HepG2 (cell line): ENCODE measurements around the gene FRAS1. TPM values are rescaled to one million over a fixed set of nuclear protein-coding genes. Genes with fewer than 3 reads are reported as not detected.

ENCODE experiments used
- EP300 ChIP-seq, 3 experiments: sonication (generic) in 1 of 3; formaldehyde crosslinking in 1 of 3; IDR thresholded peaks; 2 replicates each; pipeline versions ENCODE4 v1.5.1 to v1.6.1; 2011 to 2020; ENCODE audit warnings: low read depth in 2 of 3, low read length in 2 of 3, borderline replicate concordance in 1 of 3, improper control_type of control experiment in 1 of 3, mild to moderate bottlenecking in 1 of 3, missing genetic modification reagents in 1 of 3, moderate library complexity in 1 of 3
- KDM2A ChIP-seq: sonication (generic); formaldehyde crosslinking; IDR thresholded peaks from 2 replicates; pipeline ENCODE4 v1.4.0; 2020; ENCODE audit warnings: low read depth, missing genetic modification reagents, borderline replicate concordance
- NR2F1 ChIP-seq, 2 experiments: fragments of 450-650 bp in 1 of 2; formaldehyde crosslinking in 1 of 2; IDR thresholded peaks; 2 replicates each; pipeline versions ENCODE4 v1.5.0 to v1.6.1; 2016 to 2020; ENCODE audit warnings: mild to moderate bottlenecking in 1 of 2, missing compliant biosample characterization in 1 of 2, missing genetic modification reagents in 1 of 2, moderate library complexity in 1 of 2
- RORA ChIP-seq: sonication (generic); formaldehyde crosslinking; IDR thresholded peaks from 2 replicates; pipeline ENCODE4 v1.5.0; 2020; ENCODE audit warnings: mild to moderate bottlenecking, missing genetic modification reagents, moderate library complexity
- SP5 ChIP-seq: IDR thresholded peaks from 2 replicates; pipeline ENCODE4 v1.6.1; 2016; ENCODE audit warnings: low read depth, borderline replicate concordance
- STAG1 ChIP-seq: sonication (generic); formaldehyde crosslinking; IDR thresholded peaks from 2 replicates; pipeline ENCODE4 v1.4.0; 2020; ENCODE audit warnings: missing genetic modification reagents
- ZBED4 ChIP-seq: sonication (generic); formaldehyde crosslinking; IDR thresholded peaks from 2 replicates; pipeline ENCODE4 v1.4.0; 2020; ENCODE audit warnings: missing genetic modification reagents, borderline replicate concordance
- ZNF616 ChIP-seq: sonication (generic); formaldehyde crosslinking; IDR thresholded peaks from 2 replicates; pipeline ENCODE4 v1.5.0; 2020; ENCODE audit warnings: low read depth, mild to moderate bottlenecking, missing genetic modification reagents
- polyA plus RNA-seq, 8 experiments: library from polyadenylated mRNA; depleted of rRNA in 3 of 8; stranded (reverse) in 7 of 8; unstranded in 1 of 8; fragments of >200 nt; fragmentation: Illumina TruSeq in 4 of 8; extraction: Trizol in 4 of 8; gene quantifications; 2 replicates each; pipeline versions ENCODE4 v1.2.1 to v1.2.3, GENCODE V29; 2011 to 2016; ENCODE audit warnings: low read depth in 4 of 8, missing spikeins in 1 of 8, mixed read lengths in 1 of 8; ENCODE audit not compliant: insufficient read depth in 1 of 8
- total RNA-seq, 5 experiments: library from RNA; depleted of rRNA; stranded (reverse); fragments of >200 nt; fragmentation: Illumina TruSeq; extraction: Trizol; gene quantifications; 2 replicates each; pipeline ENCODE4 v1.2.3, GENCODE V29; 2016; ENCODE audit warnings: low read depth in 1 of 5
- TF ChIP-seq, protein P1 (sequence below): sonication (generic); formaldehyde crosslinking; IDR thresholded peaks from 2 replicates; pipeline ENCODE4 v1.4.0; 2020; ENCODE audit warnings: missing genetic modification reagents, borderline replicate concordance

FRAS1 gene
- total and polyA plus RNA-seq, 2 of the 13 experiments (the other 11 are each of a cell fraction or from before 2014, with no cell fraction given) = 22.5 to 31.6 TPM

GRCh38 chr4:78020677-78021076 lies 36.4 kb upstream of the FRAS1 start (continued):
- TF ChIP-seq, protein P1, sequence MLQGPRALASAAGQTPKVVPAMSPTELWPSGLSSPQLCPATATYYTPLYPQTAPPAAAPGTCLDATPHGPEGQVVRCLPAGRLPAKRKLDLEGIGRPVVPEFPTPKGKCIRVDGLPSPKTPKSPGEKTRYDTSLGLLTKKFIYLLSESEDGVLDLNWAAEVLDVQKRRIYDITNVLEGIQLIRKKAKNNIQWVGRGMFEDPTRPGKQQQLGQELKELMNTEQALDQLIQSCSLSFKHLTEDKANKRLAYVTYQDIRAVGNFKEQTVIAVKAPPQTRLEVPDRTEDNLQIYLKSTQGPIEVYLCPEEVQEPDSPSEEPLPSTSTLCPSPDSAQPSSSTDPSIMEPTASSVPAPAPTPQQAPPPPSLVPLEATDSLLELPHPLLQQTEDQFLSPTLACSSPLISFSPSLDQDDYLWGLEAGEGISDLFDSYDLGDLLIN (CRISPR knock-in tag) = no peak
- TF ChIP-seq RORA (CRISPR knock-in tag) = no peak
- no peak for TF ChIP-seq ZBED4 (CRISPR knock-in tag)
- no peak for TF ChIP-seq STAG1 (CRISPR knock-in tag)
- TF ChIP-seq SP5 (CRISPR knock-in tag) = no peak
- TF ChIP-seq KDM2A (CRISPR knock-in tag) = no peak
- TF ChIP-seq EP300 (IDR thresholded peaks at IDR 0.05; ENCODE audit: low read depth in 2 of 2, low read length in 2 of 2) = peak in 1 of 2 experiments; percentile 12; a peak in 1 of 4 replicates
- no peak for TF ChIP-seq EP300 (CRISPR knock-in tag; IDR thresholded peaks at IDR 0.05; ENCODE audit: borderline replicate concordance)
- no peak for TF ChIP-seq ZNF616 (CRISPR knock-in tag)
- no peak for TF ChIP-seq NR2F1 (CRISPR knock-in tag; IDR thresholded peaks at IDR 0.05)
